ENCODE measurements around the gene USP54.
"Not testable (repeated sequence)": the region's sequence is repeated elsewhere in the genome, so short reads cannot be mapped to it uniquely, and the experiment has no call there.

The USP54 gene

GRCh38 chr10:73586583-73586984, 4.6 kb downstream of the USP54 start:
- no peak for DNase-seq

DNA sequence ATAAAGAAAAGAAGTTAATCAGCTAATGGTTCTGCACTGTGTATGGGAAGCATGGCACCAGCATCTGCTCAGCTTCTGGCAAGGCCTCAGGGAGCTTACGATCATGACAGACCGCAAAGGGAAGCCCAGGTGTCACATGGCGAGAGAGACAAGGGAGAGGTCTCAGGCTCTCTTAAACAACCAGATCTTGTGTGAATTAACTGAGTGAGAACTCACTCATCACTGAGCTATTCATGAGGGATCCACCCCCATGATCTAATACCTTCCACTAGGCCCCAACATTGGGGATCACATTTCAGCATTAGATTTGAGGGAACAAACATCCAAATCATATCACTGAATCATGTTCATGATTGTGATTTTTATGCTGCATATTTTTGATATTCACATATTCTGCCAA, 5.8 kb downstream of the USP54 start:
- no peak for DNase-seq

- DNase-seq, result no peak
Observed at GRCh38 chr10:73584737-73585136, 6.4 kb downstream of the USP54 start.

DNA sequence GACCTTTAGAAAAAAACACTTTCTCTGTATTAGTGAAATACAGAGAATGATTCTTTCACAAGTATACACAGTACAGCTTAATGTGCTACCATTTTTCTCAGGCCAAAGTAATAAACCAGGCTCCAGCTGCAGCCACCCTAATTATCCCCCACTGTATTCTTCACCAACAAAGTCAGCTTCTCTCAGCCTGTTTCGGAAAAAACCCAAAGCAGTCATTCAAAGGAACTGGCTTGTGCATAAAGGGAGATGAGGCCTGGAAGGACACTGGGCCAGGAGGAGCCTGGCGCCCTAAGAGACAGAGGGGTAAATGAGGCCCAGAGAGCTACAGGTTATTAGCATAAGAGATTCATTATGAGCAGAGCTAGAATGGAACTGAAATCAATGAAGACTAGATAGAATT, 9.2 kb downstream of the USP54 start:
- no peak for DNase-seq

GRCh38 chr10:73578927-73579326, 12.2 kb downstream of the USP54 start:
- not testable (repeated sequence) for DNase-seq

DNA sequence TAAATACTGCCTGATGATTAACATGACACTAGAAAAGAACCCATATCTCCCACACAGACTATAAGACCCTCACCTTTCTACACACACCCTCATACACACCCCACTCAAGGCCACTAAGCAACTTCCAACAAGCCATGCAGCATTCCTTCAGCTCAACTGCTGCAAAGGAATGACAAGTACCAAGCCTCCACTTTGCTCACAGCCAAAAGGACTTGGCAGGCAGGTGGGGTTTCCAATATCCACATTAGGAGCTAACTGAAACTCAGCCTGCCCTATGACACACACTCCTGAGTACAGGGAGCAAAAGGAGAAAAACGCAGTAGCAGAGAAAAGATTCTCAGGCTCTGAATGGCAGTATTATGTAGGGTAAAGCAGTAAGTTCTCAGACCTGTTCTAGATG, 13.4 kb downstream of the USP54 start:
- DNase-seq, result no peak

DNA sequence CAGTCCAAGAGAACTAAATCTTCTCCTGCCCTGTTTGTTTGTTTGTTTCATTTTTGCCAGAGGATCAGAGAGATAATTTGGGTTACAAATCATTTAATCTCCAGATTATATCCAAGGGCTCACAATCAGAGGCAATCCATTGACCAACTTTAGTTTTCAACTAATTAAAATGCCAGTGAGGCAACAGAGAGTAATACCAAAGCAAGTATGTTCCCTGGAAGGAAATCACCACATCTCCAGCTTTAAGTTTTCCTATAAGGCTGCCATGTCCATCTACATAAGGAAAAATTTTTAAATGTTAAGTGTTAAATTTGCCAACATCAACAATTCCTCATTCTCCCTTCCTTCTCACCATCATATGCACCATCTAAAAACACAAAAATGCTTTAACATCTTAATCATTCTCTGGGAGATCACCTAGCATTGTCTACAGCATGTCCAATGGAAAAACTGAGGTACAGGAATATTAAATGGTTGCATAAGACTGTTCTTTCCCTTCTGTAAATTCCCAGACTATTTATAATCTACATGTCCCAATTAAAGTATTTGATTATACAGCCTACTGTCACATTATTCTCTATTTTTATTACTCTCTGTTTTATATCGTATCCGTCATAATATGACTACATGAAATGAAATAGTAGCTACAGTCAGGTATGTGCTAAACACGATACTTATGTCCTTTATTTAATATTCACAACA, 14.1 kb downstream of the USP54 start:
- no peak for DNase-seq

DNA sequence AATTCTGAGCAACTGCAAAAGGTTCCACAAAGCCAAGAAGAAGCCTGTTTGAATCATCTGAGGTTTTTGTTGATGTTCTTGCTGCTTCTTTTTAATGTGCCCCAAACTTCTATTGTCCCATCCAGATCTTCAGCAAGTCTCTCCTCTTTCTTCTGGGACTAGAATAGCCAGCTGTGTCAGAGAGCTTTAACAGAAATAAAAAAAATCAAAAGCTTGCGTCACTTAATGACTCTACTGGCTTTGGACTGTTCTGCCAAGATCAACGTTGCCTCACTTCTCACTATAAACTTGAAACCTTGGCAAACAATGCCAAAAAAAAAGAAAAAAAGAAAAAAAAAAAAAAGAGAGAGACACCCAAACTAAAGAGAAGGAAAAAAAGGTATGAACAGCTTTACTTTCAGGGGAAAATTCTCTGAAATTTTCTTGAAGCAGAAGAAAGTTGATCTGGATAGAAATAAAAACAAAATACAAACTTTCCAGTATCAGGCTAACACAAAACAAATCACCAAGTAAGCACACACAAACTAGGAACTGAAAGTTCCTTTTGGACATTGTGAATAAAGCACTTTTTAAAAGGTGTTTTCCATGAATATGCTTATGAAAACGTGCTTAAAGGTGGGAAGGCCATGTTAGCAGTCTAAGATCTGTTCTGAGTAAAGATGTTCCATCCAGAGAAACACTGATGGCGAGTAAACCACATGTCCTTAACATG, 14.8 kb downstream of the USP54 start:
- DNase-seq, result no peak

- DNase-seq, result not testable (repeated sequence)
Observed at GRCh38 chr10:73567025-73567424, 24.1 kb downstream of the USP54 start.

- DNase-seq, result no peak
Observed at GRCh38 chr10:73561192-73561591, 29.9 kb downstream of the USP54 start.

GRCh38 chr10:73559590-73559989, 31.6 kb downstream of the USP54 start:
- DNase-seq, result no peak

DNA sequence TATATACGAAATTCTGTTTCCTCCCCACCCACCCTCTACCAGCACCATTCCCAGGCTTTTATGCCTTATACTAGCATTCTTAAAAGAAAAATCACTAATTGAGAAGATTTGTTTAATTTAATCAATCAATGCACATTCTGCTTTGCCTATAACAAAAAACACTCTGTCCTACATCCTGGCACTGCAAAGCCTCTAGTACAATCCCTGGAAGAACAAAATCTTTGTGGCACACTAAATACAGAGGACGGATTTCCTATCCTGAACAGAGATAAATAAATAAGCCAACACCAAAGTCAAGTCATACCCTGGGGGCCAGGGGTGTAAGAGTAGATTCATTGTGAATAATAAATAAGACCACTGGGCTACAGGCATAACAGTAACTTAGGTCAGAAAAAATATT, 34.3 kb downstream of the USP54 start:
- no peak for DNase-seq

- no peak for DNase-seq
Observed at GRCh38 chr10:73554721-73555120, 36.4 kb downstream of the USP54 start.

GRCh38 chr10:73553761-73554160, 37.4 kb downstream of the USP54 start:
- DNase-seq, result no peak

DNA sequence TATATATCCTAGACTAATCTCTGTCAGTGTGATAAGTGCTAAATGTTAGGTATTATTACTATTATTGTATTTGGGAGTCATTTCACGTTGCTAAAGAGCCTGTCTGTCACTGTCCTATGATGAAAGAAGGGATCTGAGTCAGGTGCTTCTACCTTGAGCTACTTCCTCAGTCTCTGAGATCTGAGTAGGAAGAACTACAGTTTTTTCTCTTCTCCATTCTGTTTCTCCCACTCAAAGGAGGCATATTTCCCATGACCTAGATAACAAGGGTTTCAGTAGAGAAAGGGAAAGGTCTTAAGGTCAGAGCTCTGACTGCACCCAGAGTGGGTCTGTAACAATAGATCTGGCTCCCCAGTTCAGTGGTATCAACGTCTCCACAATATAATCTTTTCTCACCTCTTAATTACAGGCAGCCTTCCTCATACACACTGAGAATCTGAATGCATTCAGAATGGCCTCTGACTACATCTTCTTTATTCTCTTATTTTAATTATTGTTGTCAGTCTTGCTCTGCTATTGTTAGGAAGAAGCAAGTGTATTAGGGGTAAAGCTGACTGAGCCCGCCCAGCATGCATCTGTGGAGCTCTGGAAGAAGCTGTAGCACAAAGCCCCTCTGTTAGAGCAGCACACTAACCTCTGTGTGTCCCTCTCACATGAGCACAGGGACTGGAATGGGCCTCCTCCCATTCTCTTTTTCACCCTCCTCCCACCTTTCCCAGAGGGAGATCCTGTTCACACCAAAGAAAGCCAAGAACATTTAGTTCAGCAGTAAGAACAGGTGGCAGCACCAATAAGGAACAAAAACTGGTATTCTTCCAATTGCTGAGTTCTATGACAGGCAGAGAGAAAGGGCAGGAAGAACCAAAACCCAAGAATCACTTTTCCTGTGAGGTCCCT, 38.1 kb downstream of the USP54 start:
- no peak for DNase-seq

DNA sequence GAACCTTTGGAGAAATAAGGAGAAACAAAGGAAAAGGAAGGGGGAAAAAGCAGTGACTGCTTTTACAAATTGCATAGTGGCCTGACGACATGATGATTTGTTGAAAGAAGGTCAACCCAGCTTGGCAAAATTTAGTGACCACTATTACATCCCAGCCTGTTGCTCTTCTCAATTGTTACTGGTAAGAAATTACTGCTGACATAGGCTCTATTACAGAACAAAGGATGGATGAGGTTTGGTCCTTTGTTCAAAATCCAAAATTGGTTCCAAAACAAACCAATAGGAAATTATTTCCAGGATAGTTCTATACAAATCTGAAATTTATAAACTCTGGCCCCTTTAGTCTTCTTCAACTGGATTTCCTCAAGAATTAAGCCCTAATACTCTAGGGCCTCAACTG, 39.6 kb downstream of the USP54 start:
- no peak for DNase-seq

- no peak for DNase-seq
Observed at GRCh38 chr10:73545357-73545756, 45.8 kb downstream of the USP54 start.

DNA sequence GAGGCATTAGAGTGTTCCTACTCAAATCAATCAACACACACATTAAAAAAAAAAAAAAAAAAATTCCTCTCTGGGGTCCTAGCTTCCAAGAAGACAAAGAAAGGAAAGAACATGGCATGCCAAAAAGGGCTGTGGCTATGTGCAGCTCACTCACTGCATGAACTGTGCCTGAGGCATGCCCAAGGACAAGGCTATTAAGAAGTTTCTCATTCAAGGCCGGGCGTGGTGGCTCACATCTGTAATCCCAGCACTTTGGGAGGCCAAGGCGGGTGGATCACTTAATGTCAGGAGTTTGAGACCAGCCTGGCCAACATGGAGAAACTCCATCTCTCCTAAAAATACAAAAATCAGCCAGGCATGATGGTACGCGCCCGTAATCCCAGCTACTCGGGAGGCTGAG, 53.4 kb downstream of the USP54 start:
- no peak for DNase-seq

GRCh38 chr10:73537288-73537687, 53.9 kb downstream of the USP54 start:
- no peak for DNase-seq

GRCh38 chr10:73534857-73535256, 56.3 kb downstream of the USP54 start:
- no peak for DNase-seq

DNA sequence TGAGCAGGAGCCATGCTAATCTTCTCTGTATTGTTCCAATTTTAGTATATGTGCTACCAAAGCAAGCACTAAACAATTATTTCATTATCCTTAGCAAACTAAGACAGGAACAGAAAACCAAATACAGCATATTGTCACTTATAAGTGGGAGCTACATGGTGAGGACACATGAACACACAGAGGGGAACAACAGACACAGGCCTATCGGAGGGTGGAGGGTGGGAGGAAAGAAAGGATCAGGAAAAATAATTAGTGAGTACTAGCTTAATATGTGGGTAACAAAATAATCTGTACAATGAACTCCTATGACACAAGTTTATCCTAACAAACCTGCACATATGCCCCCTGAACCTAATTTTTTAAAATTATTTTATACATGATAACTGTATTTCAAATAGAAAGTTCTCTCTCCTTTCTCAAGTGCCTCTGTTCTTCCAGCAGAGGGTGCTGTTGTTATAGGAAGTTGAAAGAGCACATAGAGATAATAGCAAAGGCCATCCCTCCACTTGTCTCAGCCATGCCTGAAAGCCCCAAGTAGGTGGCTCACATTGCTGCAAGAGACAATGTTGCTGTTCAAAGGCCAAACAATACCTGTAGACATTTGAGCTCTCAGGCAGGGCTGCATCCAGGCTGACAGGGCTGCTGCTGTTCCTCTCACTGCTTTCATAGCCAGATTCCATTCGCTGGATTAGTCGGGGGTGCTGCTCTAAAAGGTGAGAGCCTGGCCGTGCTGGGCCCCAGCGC, 61.9 kb downstream of the USP54 start:
- DNase-seq, result no peak

DNA sequence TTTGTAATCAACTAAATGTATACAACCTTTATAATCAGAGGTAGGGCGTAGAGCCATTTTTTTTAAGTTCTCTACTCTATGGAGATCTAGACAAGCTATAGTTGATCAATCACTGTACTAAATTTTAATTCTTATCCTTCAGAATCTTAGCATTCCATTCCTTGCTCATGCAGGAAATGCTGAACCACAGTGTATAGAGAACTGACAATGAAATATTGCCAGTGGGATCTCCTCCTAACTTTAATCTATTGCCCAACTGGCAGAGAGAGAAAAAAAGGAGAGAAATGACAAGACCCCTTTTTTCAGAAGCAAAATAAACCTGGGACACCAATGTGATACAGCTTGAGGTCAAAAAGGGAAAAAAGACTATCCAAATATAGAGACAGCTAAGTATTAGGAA, 68.9 kb downstream of the USP54 start:
- no peak for DNase-seq

- no peak for DNase-seq
Observed at GRCh38 chr10:73519336-73519735, 71.8 kb downstream of the USP54 start.

Measured in activated CD4-positive, alpha-beta T cell treated with anti-CD3 and anti-CD28 coated beads for 1 hour (primary cell).